GM21576 (cell line): Measurements from ENCODE around the gene GPR183.

Source experiments
- ATAC-seq: cut with Tn5 transposase; IDR thresholded peaks from one replicate; pipeline ENCODE4 v1.9.1; 2021; ENCODE audit warnings: mild to moderate bottlenecking, moderate library complexity; ENCODE audit not compliant: unreplicated experiment

GPR183 gene

DNA sequence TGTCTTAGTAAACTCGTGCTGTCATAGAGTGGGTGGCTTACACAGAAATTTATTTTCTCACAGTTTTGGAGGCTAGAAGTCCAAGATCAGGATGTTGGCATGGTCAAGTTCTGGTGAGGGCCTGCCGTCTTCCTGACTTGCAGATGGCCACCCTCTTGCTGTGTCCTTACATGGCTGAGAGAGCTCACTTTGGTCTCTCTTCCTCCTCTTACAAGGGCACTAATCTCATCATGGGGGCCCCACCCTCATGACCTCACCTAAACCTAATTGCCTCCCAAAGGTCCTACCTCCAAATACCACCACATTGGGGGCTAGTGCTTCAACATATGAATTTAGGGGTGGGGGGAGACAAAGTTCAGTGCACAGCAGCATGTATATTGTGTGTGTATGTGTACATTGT, 34.7 kb downstream of the GPR183 start:
- ATAC-seq = no peak

GRCh38 chr13:99271249-99271648, 36.0 kb downstream of the GPR183 start:
- ATAC-seq = no peak

- no peak for ATAC-seq
These were observed 36.7 kb downstream of the GPR183 start for GRCh38 chr13:99270518-99270917.

DNA sequence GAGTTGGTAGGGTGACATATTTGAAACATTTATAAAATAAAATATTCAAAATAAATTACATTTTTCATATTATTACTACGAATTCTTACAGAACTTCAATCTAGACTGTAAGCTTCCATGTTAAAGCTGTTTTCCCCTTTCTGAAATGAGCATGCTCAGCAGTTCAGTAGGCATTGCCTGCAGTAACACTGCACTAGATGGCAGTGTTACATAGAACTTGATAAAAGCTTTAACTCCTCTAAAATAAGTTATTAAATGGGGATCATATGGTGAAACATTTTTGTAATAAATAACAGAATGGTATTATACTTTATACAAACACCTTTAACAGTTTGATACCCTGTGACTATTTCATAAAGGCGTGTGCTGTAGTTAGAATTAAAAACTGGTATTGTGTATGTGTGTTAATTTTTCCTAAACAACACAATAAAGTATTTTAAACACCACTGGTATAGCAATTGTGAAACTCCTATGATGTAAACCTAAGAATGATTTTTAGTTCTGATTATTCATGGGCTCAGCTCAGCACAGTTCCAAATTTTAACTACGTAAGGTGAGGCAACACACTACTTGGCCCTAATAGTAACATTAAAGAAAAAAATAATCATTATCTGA, 37.5 kb downstream of the GPR183 start:
- peak; percentile 68 for ATAC-seq

DNA sequence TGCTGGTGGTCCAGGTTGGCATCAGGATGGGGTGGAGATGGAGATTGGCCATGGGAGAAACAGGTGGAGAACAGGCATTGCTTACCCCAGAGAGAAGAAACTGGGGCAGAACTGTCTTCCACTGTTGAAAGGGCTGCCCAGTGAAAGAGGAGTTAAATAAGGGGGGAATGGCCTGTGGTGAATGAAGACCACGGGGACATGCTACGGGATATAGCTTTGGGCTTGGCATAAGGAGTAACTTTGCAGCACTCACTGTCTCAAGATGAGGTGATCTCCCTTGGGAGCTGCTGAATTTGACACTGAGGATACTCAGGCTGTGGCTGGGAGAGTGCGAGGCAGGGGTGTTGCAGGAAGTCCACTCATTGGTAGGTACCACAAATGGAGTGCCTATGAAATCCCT, 38.4 kb downstream of the GPR183 start:
- no peak for ATAC-seq

DNA sequence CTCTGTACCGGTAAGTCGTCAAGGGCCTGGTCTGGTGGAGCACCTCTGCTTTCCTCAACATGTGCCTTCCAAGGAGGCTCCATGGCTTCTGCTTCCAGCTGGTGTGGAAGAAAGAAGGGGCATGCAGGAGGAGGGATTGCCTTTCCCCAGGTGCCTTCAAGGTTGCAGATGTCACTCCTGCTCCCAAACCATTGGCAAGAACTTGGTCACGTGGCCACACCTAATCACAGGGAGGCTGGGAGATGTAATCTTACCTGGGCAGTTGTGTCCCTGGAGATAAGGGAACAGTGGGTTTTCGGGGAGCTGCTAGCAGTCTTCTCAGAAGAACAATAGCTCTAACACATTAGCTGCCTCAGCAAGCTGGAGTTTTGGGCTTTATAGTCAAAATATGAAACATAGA, 39.3 kb downstream of the GPR183 start:
- no peak for ATAC-seq

GRCh38 chr13:99266827-99267226, 40.4 kb downstream of the GPR183 start:
- no peak for ATAC-seq

- ATAC-seq = peak; percentile 43
These were observed 41.3 kb downstream of the GPR183 start for GRCh38 chr13:99265821-99266426.

DNA sequence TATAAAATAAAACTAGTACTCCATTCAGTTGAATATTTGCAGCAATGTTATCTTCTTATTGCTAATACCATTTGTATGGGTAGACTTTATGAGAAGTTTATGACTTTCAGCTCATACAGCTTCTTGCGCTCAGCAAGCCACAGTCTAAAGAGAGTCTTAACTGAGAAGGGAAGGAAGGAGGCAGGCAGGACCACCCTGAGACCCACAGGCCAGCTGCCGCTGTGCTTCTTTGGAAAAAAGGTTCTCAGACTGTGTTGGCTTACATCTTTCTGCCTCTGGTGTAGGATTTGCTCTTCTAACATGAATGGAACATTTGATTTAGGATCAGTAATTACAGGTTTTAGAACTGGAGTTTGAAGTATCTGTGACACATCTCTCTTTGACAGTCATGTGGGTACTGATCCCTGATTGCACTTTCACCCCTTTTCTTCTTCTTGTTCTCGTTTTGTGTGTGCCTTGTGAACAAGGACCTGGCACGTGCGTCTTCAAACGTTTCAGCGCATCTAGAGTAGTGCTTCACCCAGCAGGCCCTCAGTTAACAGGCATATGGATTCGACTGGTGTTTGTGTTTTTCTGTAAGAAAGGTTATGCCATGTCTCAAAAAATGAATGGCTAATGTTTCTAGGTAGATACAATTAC, 41.9 kb downstream of the GPR183 start:
- no peak for ATAC-seq

DNA sequence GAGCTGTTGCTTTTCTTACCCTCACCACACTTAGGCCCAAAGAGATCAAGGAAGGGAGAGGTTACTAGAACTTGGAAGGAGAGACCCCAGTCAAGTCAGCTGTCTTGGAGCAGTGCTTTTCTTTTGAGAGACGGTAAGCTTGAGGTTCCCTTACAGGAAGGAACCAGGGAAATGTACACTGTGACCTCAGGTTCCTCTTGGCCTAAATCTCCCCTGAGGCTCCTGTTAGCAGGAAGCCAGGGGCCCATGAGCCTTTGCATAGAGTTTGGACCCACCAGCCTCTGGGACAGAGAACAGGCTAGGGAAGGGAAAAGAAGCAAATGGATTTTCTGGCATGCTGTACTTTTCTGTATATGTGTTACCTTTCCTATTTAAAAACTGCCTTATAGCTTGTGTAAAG, 43.1 kb downstream of the GPR183 start:
- no peak for ATAC-seq

- ATAC-seq = no peak
These were observed 43.9 kb downstream of the GPR183 start for GRCh38 chr13:99263126-99263785.

- no peak for ATAC-seq
These were observed 46.1 kb downstream of the GPR183 start for GRCh38 chr13:99261059-99261458.

- no peak for ATAC-seq
These were observed 47.0 kb downstream of the GPR183 start for GRCh38 chr13:99260216-99260615.

- ATAC-seq = peak; percentile 62
These were observed 48.3 kb downstream of the GPR183 start for GRCh38 chr13:99258946-99259345.

GRCh38 chr13:99258210-99258860, 48.9 kb downstream of the GPR183 start, which contains the start of gene GPR18:
GPR18 (minus strand) TSS chr13:99258379; CDS start chr13:99255872, 2,507 bp downstream.
- peak; percentile 91 for ATAC-seq

DNA sequence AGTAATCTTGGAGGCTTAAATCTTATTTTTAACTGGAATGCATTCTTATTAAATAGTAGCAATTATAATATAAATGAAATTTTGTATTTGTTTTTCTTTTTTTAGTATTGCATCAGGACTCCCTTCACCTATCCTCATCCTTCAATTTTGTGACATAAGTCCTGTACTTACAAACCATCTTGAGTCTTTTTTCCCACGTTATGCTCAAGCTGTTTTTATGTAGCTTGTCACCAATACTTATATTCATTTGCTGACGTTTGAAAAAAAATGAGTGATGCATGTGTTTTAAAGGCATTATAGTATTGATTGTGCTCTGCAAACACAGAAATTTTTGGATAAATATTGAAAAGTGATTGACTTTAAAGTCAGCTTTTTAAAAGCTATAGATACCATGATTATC, 49.9 kb downstream of the GPR183 start:
- no peak for ATAC-seq

GRCh38 chr13:99256709-99257108, 50.5 kb downstream of the GPR183 start:
- no peak for ATAC-seq

DNA sequence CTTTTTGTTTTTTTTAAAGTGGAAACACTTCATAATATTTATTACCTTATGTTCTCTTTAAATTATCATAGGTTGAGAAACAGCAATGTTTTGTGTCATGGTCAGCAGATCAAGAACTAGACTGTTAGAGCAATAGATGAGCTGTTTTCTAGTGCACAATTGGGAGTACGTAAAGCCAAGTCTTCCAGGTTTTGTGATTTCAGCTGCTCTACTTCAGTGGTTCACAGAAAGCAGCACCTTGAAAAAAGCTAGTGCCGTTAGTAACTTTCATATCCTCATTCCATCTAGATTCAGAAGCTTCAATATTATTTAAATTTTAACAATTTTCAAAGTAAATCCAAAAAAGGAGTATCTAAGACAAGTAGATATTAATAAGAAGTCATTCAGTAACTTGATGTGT, 50.9 kb downstream of the GPR183 start:
- no peak for ATAC-seq

GRCh38 chr13:99255271-99255670, 51.9 kb downstream of the GPR183 start:
- ATAC-seq = no peak

GRCh38 chr13:99254830-99255229, 52.4 kb downstream of the GPR183 start:
- ATAC-seq = no peak

GRCh38 chr13:99251921-99252320, 55.3 kb downstream of the GPR183 start:
- no peak for ATAC-seq
